ENCODE data around the gene MED13L. TPM values are rescaled to one million over a fixed set of nuclear protein-coding genes. Genes with fewer than 3 reads are reported as not detected.

MED13L gene
- polyA plus RNA-seq, 3 donors = 14.2 to 33.6 (median 28.7) TPM

- 75 to 76% (median 76%) methylated on average over 4 of the region's 4 CpGs for WGBS, 3 donors
- no peak overlapping the region for H3K27ac ChIP-seq (ENCODE audit: low read depth, low read length)
These were observed 125.2 kb downstream of the MED13L start for GRCh38 chr12:116152268-116152667.

DNA sequence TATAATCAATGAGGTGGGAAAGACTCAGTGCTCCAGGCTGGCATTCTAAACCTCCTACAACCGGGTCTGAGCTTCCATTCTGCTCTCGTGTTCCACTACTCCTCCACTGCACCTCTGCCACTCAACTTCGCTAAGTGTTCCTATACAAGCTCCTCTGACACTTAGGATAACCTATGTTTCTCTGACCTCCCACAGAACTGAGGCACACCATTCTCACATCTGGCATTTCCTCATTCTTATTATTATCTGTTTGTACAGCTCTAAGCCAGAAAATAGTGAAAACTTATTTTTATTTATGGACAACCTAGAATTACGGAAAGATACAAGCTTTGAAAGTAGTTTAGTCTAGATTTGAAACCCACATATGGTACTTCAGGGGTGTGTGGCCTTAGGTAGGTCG, 127.0 kb downstream of the MED13L start:
- no peak overlapping the region for H3K27ac ChIP-seq (ENCODE audit: low read depth, low read length)
- WGBS, 3 donors = 89 to 96% (median 93%) methylated on average over 5 of the region's 5 CpGs

GRCh38 chr12:116150001-116150400, 127.5 kb downstream of the MED13L start:
- 47 to 73% (median 67%) methylated on average over 4 of the region's 4 CpGs for WGBS, 3 donors
- no peak overlapping the region for H3K27ac ChIP-seq (ENCODE audit: low read depth, low read length)

- no peak overlapping the region for H3K27ac ChIP-seq (ENCODE audit: low read depth, low read length)
- WGBS, 3 donors = 54 to 75% (median 64%) methylated on average over 3 of the region's 3 CpGs
These were observed 128.6 kb downstream of the MED13L start for GRCh38 chr12:116148844-116149243.

DNA sequence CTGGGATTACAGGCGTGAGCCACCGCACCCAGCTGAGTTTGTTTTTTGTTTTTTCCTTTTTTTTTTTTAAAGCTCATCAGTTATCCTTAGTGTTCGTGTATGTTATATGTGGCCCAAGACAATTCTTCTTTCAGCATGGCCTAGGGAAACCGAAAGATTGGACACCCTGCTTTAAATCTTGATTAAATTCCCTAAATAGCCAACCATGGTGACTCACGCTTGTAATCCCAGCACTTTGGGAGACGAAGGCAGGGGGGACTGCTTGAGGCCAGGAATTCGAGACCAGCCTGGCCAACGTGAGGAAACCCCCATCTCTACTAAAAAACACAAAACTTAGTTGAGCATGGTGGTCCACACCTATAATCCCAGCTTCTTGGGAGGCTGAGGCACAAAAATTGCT, 131.1 kb downstream of the MED13L start:
- H3K27ac ChIP-seq (ENCODE audit: low read depth, low read length) = no peak overlapping the region
- WGBS, 3 donors = 97 to 98% (median 97%) methylated on average over 8 of the region's 8 CpGs

- no peak overlapping the region for H3K27ac ChIP-seq (ENCODE audit: low read depth, low read length)
- WGBS, 3 donors = 97 to 100% (median 99%) methylated on average over 3 of the region's 3 CpGs
These were observed 132.0 kb downstream of the MED13L start for GRCh38 chr12:116145451-116145850.

DNA sequence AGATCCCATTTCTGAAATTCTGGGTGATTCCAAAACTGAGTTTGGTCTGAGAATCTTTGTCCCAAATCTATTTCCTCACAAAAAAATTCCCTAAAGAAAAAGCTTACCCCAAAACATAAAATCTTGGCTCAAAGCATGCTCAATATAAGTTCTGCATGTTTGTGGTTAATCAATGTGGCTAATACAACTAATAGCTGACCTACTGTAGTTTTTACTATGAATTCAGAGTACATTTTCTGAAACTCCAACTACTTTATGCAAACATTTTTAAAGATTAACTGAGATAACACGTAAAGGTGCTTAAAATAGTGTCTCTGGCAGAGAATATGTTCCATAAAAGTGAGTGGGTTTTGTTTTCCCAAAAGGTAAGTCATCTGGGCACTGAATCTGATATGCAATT, 133.1 kb downstream of the MED13L start:
- 23 to 70% (median 68%) methylated on average over 1 of the region's 1 CpG for WGBS, 3 donors
- no peak overlapping the region for H3K27ac ChIP-seq (ENCODE audit: low read depth, low read length)

- 21 to 61% (median 22%) methylated on average over 1 of the region's 1 CpG for WGBS, 3 donors
- H3K27ac ChIP-seq (ENCODE audit: low read depth, low read length) = no peak overlapping the region
These were observed 133.6 kb downstream of the MED13L start for GRCh38 chr12:116143909-116144308.

GRCh38 chr12:116142936-116143898, 134.3 kb downstream of the MED13L start:
- H3K27ac ChIP-seq (ENCODE audit: low read depth, low read length) = no peak overlapping the region
- 33 to 39% (median 35%) methylated on average over 9 of the region's 9 CpGs for WGBS, 3 donors

GRCh38 chr12:116141833-116142162, 135.7 kb downstream of the MED13L start:
- 88 to 98% (median 98%) methylated on average over 2 of the region's 2 CpGs for WGBS, 3 donors
- H3K27ac ChIP-seq (ENCODE audit: low read depth, low read length) = no peak overlapping the region

GRCh38 chr12:116141110-116141832, 136.2 kb downstream of the MED13L start:
- H3K27ac ChIP-seq (ENCODE audit: low read depth, low read length) = no peak overlapping the region
- WGBS, 3 donors = 73 to 82% (median 75%) methylated on average over 4 of the region's 4 CpGs

DNA sequence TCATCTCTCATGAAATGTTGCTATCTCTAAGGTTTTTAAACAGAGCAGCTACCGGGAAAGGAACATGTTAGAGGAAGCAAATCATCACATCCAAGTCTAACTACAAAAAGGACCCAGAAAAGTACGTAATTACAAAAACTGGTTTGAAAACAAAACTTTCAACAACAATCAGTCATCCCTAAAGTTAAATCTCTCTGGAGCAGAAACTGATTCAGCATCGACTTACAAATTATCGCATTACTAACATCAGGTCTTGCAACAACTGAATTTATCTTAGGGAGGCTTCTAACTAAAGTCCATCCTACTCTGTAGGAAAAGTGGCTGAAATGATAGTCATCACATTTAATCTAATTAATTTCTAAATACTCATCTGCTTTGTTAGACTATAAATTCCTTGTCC, 137.0 kb downstream of the MED13L start:
- 66 to 83% (median 79%) methylated on average over 4 of the region's 4 CpGs for WGBS, 3 donors
- no peak overlapping the region for H3K27ac ChIP-seq (ENCODE audit: low read depth, low read length)

DNA sequence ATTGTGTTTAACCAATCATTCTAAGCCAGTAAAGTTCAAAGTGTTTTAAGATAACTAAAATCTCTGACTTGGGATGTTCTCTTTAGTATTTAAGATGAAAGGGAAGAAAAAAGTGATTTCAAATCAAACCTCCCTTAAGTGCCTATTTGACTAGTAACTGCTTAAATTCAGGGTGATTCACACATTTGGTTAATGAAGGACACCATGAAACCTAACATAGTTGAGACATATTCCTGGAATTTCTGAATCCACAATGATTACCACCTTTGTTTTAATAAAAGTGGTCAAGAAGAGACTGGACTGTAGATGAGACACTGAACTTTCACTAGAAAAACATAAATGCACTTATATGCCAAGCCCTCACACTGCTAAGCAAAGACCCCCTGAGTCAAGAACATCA, 138.7 kb downstream of the MED13L start:
- no peak overlapping the region for H3K27ac ChIP-seq (ENCODE audit: low read depth, low read length)

DNA sequence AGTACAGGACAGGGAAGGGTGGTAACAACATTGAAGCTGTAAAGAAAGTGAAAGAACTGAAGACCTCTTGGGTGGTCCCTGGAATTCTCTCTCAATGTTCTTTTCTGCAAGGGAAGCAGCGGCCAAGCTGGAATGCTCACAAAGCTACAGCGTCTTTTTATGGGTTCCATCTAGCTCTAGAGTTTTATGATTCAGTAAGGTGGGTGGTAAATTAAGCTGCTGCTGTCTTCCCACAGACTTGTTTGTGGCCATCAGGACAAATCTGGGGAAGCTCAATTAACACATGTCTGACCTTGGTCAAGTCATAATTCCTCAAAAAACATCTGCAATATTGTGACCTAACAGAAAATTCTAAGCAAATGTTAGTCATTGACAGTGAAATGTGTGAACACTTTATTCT, 139.1 kb downstream of the MED13L start:
- 66 to 86% (median 73%) methylated on average over 2 of the region's 2 CpGs for WGBS, 3 donors
- no peak overlapping the region for H3K27ac ChIP-seq (ENCODE audit: low read depth, low read length)

DNA sequence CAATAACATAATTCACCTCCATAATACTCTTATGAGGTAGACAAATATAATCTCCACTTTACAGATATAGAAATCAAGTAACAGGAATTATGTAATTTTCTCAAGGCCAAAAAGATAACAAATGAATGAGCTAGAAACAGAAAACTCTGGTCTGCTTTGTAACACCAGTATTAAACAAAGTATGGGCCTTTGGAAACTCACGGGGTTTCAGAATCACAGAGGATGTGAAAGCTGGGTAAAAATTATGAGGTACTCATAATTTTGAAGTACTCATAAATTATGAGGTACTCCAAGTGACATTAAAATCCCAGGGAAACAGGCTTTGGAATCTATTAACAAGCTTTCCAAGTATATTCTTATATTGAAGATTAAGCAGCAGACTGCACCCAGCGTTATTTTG, 140.2 kb downstream of the MED13L start:
- H3K27ac ChIP-seq (ENCODE audit: low read depth, low read length) = no peak overlapping the region
- WGBS, 3 donors = 39 to 47% (median 45%) methylated on average over 2 of the region's 2 CpGs

DNA sequence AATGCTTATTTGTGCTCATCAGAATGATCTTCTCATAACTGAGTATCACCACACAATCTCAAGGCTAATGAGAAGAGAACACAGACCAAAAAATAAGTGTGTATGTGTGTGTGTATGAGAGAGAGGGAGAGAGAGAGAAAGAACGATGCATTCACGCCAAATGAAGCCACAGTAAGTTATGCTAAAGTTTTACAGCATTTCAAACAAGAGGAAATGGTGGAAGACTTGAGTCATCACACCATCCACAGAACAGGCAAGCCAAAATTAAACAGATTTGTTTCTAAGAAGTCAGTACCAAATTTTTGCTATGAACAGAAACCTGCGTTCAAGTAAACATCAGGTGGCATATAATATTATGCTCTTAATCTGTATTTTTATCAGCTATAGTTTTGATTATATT, 141.2 kb downstream of the MED13L start:
- 54 to 84% (median 72%) methylated on average over 3 of the region's 3 CpGs for WGBS, 3 donors
- H3K27ac ChIP-seq (ENCODE audit: low read depth, low read length) = no peak overlapping the region

DNA sequence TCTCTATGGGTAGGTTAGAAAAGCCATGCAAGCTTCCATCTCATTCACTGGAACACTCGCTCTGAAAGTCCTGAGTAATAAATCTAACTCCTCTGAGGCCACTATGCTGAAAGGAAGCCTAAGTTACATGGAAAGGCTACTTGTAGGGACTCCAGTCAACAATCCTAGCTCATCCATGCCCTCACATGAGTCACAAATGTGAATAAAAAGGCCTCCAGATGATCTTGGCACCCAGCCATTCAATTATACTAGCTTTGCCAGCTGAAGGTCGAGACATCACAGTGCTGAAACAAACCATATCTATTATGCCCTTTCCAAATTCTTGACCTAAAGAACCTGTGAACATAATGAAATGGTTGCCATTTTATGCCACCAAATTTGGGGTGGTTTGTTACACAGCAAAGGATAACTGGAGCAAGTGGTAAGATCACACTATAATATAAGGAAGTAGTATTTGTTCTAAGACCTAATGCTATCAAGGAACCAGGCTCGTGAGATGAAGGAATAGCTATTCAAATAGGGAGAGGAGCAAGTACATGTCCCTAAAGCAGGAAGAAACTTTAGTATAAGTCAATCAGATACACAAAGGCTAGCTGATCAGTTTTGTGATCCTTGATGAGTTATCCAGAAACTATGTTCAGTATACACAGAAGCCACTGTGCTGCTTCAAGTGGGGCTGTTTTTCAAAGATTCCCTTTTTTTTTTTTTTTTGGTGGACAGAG, 142.1 kb downstream of the MED13L start:
- 61 to 77% (median 70%) methylated on average over 3 of the region's 3 CpGs for WGBS, 3 donors

GRCh38 chr12:116133636-116134214, 143.8 kb downstream of the MED13L start:
- WGBS, 3 donors = 38 to 43% (median 42%) methylated on average over 4 of the region's 4 CpGs
- no peak overlapping the region for H3K27ac ChIP-seq (ENCODE audit: low read depth, low read length)

More for the DNA sequence above, 142.1 kb downstream of the MED13L start:
- no peak overlapping the region for H3K27ac ChIP-seq (ENCODE audit: low read depth, low read length)

DNA sequence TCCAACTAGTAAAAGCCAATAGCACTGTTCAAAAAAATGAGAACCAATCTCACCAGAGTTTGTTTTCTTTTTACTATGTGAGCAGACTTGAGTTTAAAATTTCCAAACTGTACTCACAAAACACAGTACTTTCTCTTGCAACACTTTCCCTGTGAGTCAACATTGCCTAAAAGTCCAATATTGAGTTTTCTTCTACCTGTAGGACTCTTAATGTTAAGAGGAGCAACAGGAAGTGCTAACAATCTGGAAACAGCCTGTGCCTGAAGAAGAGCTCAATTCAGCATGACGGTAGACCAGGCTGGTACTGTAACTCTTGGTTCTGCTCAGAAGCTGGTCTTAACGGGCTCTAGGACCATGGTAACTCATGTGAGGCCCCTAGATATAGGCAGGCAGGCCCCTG, 144.3 kb downstream of the MED13L start:
- WGBS, 3 donors = 52 to 66% (median 65%) methylated on average over 2 of the region's 2 CpGs
- no peak overlapping the region for H3K27ac ChIP-seq (ENCODE audit: low read depth, low read length)

All from adipose tissue (tissue), 3 donors.